GM12875 (cell line): Measurements from ENCODE around the gene AXIN2.

Source experiments
- H3K4me3 ChIP-seq: one replicate; pipeline ENCODE4 v1.5.1; 2011; ENCODE audit warnings: low read depth, low read length, control low read depth
- TF ChIP-seq, protein P1 (sequence below): IDR thresholded peaks from 2 replicates; pipeline ENCODE4 v1.5.1; 2011; ENCODE audit warnings: low read depth, mild to moderate bottlenecking, control low read depth, inconsistent platforms, low read length, moderate library complexity, borderline replicate concordance; ENCODE audit not compliant: insufficient read depth

Gene AXIN2

DNA sequence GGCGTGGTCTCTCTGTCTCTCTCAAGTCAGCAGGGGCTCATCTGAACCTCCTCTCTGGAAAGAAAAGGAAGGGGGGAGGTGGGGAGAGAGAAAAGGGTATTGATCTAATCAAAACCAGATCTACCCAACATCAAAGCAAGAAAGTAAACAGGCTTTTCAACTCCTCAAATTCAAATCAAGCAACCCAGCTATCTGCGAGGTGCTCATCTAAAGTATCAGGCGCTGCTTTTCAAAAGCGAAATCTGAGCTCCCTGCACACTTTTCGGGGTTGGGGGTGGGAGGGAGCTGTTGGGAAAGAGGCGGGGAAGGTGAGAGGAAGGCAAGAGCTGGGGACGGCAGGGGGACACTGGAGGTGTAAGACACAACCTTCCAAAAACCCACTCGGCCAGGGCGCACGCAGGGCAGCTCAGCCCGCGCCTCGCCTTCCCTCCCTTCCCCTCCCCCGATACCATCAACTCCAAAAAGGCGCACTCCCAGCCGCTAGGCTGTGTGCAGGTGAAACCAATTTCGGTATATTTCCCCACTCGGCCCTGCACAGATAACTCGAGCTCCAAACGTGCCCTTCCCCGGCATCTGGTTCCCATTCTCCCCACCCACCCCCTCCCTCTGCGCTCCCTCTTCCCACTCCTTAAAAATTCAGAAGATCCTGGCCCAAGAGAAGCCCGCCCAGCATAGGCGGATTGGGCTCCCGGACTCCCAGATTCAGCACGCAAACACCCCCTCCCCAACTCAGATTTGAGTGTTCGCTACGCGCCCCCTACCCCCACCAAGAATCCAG, 2.6 kb downstream of the AXIN2 start:
- TF ChIP-seq, protein P1, sequence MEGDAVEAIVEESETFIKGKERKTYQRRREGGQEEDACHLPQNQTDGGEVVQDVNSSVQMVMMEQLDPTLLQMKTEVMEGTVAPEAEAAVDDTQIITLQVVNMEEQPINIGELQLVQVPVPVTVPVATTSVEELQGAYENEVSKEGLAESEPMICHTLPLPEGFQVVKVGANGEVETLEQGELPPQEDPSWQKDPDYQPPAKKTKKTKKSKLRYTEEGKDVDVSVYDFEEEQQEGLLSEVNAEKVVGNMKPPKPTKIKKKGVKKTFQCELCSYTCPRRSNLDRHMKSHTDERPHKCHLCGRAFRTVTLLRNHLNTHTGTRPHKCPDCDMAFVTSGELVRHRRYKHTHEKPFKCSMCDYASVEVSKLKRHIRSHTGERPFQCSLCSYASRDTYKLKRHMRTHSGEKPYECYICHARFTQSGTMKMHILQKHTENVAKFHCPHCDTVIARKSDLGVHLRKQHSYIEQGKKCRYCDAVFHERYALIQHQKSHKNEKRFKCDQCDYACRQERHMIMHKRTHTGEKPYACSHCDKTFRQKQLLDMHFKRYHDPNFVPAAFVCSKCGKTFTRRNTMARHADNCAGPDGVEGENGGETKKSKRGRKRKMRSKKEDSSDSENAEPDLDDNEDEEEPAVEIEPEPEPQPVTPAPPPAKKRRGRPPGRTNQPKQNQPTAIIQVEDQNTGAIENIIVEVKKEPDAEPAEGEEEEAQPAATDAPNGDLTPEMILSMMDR, result no peak
- H3K4me3 ChIP-seq, result no peak overlapping the region

DNA sequence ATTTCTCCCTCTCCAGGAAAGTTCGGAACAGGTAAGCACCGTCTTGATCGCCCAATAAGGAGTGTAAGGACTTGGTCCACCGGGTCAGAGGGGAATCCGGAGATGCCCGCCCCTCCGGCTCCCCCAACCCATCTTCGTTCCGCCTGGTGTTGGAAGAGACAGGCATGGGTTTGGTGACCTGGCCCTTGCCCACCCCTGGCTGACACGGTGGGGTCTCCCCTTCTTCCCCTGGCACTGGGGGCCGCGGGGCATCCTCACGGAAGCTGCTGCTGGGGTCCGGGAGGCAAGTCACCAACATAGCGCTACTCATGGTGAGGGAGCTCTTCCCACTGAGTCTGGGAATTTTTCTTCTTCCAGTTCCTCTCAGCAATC, 3.2 kb downstream of the AXIN2 start:
- TF ChIP-seq, protein P1, result no peak
- H3K4me3 ChIP-seq, result no peak overlapping the region

DNA sequence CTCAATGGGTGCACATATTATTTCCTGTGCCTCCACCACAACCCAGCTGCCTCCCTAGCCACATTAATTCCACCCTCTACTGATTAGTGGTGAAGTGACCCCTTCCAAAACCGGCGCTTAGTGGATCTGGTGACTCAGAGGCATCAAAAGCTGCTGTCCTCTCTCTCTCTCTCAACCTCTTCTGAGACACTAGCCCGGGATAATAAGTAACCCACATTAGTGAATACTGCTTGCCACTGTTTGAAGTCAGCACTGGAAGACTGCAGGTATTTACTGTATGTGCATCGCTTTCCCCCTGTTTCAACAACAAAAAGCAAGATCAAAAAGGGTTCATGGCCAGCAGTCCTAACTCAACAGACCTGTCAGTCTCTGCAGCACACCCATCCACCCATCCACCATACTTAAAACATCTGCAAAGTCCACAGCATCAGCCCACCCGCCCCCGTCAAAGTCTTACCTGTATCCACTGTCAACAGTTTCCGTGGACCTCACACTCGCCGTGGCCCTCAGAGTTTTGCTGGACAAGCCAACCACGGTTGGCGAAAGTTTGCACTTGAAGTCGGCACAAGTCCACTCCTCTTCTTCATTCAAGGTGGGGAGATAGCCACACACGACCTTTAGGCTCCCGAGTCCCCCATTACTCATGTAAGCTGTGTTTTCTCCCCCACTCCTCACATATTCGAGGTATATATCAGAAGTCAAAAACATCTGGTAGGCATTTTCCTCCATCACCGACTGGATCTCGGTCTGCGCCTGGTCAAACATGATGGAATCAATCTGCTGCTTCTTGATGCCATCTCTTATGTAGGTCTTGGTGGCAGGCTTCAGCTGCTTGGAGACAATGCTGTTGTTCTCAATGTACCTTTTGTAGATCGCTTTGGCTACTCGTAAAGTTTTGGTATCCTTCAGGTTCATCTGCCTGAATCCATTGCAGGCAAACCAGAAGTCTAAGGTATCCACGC, 3.8 kb downstream of the AXIN2 start:
- H3K4me3 ChIP-seq, result no peak overlapping the region
- TF ChIP-seq, protein P1, result no peak

DNA sequence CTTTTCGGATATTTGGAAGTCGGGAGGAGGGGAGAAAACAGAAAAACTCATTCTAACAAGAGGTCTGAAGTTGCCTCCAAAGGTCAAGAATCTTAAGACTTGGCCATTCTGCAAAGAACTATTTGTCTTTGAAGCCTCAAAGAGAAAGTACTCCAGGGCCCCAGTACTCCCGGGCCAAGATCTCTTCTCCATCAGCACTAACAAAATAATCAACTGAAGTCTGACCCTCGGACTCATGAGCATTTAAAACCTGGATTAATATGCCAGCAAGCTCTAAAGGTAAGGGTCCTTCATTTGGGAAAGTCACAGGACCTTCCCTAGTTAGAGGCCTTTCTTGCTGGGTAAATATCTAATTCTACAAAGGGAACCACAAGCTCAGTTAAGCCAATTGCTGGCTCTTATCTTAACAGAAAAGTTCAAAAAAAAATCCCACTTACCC, 4.5 kb downstream of the AXIN2 start:
- H3K4me3 ChIP-seq, result no peak overlapping the region
- TF ChIP-seq, protein P1, result no peak

DNA sequence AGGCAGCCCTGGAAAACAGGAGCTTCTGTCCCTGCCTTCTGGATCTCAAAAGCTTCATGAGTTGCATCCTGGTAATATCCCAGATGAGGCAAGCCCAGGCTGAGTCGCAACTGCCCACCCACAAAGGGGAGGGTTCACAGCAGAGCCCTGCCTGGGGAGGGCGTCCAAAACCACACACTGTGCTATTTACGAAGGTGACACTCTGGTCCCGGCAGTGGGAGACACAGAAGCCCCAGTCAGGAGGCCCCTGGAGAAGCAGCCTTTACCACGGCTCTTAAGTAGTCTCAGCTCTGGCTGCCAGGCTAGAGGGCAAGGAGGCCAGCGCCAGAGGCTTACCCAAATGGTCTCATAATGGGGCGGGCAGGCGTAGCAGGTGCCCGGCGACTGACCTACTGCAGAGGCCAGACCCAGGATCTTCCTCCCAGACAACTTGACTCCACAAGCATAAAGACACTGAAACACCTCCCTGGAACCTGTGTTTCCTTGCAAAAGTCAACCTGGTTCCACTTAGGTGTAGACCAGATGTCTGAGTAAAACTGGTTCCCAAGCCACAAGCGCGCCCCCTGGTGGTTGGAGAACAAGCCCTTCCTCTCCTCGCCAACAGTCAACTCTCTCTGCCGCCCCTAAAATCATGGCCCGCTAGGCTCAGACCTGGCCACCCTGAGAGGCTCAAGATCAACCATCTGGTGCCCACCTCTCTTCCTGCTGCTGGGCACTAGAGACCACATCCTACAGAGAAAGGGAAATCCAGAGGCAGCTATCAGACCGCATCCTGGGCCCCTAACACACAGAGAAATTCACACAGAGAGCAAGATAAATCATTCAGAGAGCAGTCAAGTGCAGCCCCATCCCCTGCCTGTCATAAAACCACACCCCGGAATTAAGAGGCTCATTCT, 5.2 kb downstream of the AXIN2 start:
- no peak overlapping the region for H3K4me3 ChIP-seq
- TF ChIP-seq, protein P1, result peak; percentile 91

DNA sequence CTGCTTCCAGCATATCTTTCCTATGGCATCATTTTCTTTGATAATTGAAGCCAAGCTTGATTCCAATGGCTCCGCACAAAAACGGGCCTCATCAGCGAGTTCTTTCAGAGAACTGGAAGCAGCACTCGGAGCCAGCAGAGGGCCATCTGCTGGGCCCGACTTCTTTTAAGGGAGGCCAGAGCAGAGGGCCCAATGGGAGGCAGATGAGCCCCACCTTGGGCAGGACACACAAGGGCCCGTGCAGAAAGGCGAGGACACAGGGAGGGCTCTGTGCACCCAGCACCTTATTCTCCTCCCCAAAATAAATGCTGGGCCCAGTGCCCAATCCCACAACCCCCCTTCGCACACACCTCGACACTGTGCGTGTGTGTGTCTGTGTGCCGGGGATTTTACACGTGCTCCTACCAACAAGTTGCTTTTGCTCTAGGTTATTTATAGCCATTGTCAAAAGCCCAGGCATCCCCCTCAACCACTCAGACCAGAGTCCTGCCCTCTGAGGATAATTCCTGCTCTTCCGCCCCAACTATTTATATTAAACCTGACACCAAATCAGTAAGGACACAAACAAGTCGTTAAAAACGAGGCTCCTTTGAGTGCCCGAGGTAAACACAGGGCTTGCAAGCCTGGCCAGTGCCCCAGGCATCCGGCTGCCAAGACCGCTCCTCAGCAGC, 6.8 kb downstream of the AXIN2 start:
- H3K4me3 ChIP-seq, result no peak overlapping the region
- TF ChIP-seq, protein P1, result no peak
